SK-N-SH treated with all-trans-retinoic acid at 6 μM for 48 hours (cell line): ENCODE data around the gene VSIR.

Experiments
- BACH2 ChIP-seq: fragments of 250-450 bp; sonication (Bioruptor Pico); IDR thresholded peaks from 2 replicates; pipeline ENCODE4 v1.9.0; 2021; ENCODE audit warnings: mild to moderate bottlenecking, borderline replicate concordance
- ESRRG ChIP-seq: fragments of 250-450 bp; sonication (Bioruptor Pico); IDR thresholded peaks from 2 replicates; pipeline ENCODE4 v1.6.1; 2021; ENCODE audit warnings: mild to moderate bottlenecking
- RARB ChIP-seq: fragments of 250-450 bp; sonication (Bioruptor Pico); IDR thresholded peaks from 2 replicates; pipeline ENCODE4 v1.8.0; 2021; ENCODE audit warnings: mild to moderate bottlenecking, moderate library complexity
- TOX ChIP-seq: fragments of 250-450 bp; sonication (Bioruptor Pico); IDR thresholded peaks from 2 replicates; pipeline ENCODE4 v1.8.0; 2021; ENCODE audit warnings: mild to moderate bottlenecking, moderate library complexity, borderline replicate concordance
- ZC3H10 ChIP-seq: fragments of 250-450 bp; sonication (Bioruptor Pico); IDR thresholded peaks from 2 replicates; pipeline ENCODE4 v1.5.1; 2021; ENCODE audit warnings: mild to moderate bottlenecking, moderate library complexity
- ZFP3 ChIP-seq: fragments of 250-450 bp; sonication (Bioruptor Pico); IDR thresholded peaks from 2 replicates; pipeline ENCODE4 v1.5.0; 2020; ENCODE audit warnings: mild to moderate bottlenecking, moderate library complexity
- ZFP30 ChIP-seq: fragments of 450-650 bp; formaldehyde crosslinking; IDR thresholded peaks from 2 replicates; pipeline ENCODE4 v1.5.0; 2022; ENCODE audit warnings: mild to moderate bottlenecking, moderate library complexity
- ZNF8 ChIP-seq: fragments of 450-650 bp; formaldehyde crosslinking; IDR thresholded peaks from 2 replicates; pipeline ENCODE4 v1.5.0; 2020; ENCODE audit warnings: mild to moderate bottlenecking, moderate library complexity
- TF ChIP-seq, protein P1 (sequence below): fragments of 250-450 bp; sonication (Bioruptor Pico); IDR thresholded peaks from 2 replicates; pipeline ENCODE4 v1.5.0; 2020; ENCODE audit warnings: mild to moderate bottlenecking, moderate library complexity
- TF ChIP-seq, protein P2 (sequence below): fragments of 250-450 bp; sonication (Bioruptor Pico); IDR thresholded peaks from 2 replicates; pipeline ENCODE4 v1.8.0; 2020; ENCODE audit warnings: mild to moderate bottlenecking, moderate library complexity, borderline replicate concordance
- TF ChIP-seq, protein P3 (sequence below): fragments of 250-450 bp; sonication (Bioruptor Pico); IDR thresholded peaks from 2 replicates; pipeline ENCODE4 v1.5.1; 2020; ENCODE audit warnings: low read depth, mild to moderate bottlenecking, moderate library complexity

DNA sequence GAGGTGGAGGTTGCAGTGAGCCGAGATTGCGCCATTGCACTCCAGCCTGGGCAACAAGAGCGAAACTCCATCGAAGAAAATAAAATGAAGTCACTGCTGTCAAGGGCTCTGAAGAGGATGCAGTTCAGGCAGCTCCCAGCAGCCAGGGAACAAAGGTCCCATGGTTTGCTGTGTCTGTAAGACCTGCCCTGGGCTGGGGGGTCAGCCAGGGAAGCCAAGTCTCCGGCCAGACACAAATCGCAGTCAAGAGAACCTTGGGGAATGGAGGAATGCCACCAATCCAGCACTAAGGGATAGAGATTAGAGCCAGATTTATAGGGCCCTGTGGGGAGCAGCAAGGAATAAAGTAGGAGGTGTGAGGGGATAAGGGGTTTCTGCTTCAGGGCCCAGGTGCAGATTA, 28.9 kb upstream of the VSIR start:
- TF ChIP-seq, protein P1, sequence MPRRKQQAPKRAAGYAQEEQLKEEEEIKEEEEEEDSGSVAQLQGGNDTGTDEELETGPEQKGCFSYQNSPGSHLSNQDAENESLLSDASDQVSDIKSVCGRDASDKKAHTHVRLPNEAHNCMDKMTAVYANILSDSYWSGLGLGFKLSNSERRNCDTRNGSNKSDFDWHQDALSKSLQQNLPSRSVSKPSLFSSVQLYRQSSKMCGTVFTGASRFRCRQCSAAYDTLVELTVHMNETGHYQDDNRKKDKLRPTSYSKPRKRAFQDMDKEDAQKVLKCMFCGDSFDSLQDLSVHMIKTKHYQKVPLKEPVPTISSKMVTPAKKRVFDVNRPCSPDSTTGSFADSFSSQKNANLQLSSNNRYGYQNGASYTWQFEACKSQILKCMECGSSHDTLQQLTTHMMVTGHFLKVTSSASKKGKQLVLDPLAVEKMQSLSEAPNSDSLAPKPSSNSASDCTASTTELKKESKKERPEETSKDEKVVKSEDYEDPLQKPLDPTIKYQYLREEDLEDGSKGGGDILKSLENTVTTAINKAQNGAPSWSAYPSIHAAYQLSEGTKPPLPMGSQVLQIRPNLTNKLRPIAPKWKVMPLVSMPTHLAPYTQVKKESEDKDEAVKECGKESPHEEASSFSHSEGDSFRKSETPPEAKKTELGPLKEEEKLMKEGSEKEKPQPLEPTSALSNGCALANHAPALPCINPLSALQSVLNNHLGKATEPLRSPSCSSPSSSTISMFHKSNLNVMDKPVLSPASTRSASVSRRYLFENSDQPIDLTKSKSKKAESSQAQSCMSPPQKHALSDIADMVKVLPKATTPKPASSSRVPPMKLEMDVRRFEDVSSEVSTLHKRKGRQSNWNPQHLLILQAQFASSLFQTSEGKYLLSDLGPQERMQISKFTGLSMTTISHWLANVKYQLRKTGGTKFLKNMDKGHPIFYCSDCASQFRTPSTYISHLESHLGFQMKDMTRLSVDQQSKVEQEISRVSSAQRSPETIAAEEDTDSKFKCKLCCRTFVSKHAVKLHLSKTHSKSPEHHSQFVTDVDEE (CRISPR knock-in tag) = no peak
- TF ChIP-seq ZFP30 (CRISPR knock-in tag) (no peak), RARB (no peak), ESRRG (CRISPR knock-in tag) (no peak), ZFP3 (CRISPR knock-in tag) (no peak), ZNF8 (CRISPR knock-in tag) (no peak), ZC3H10 (CRISPR knock-in tag) (no peak), BACH2 (no peak), TOX (CRISPR knock-in tag) (no peak)
- TF ChIP-seq, protein P2, sequence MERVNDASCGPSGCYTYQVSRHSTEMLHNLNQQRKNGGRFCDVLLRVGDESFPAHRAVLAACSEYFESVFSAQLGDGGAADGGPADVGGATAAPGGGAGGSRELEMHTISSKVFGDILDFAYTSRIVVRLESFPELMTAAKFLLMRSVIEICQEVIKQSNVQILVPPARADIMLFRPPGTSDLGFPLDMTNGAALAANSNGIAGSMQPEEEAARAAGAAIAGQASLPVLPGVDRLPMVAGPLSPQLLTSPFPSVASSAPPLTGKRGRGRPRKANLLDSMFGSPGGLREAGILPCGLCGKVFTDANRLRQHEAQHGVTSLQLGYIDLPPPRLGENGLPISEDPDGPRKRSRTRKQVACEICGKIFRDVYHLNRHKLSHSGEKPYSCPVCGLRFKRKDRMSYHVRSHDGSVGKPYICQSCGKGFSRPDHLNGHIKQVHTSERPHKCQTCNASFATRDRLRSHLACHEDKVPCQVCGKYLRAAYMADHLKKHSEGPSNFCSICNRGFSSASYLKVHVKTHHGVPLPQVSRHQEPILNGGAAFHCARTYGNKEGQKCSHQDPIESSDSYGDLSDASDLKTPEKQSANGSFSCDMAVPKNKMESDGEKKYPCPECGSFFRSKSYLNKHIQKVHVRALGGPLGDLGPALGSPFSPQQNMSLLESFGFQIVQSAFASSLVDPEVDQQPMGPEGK (CRISPR knock-in tag) = no peak
- TF ChIP-seq, protein P3, sequence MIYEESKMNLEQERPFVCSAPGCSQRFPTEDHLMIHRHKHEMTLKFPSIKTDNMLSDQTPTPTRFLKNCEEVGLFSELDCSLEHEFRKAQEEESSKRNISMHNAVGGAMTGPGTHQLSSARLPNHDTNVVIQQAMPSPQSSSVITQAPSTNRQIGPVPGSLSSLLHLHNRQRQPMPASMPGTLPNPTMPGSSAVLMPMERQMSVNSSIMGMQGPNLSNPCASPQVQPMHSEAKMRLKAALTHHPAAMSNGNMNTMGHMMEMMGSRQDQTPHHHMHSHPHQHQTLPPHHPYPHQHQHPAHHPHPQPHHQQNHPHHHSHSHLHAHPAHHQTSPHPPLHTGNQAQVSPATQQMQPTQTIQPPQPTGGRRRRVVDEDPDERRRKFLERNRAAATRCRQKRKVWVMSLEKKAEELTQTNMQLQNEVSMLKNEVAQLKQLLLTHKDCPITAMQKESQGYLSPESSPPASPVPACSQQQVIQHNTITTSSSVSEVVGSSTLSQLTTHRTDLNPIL = no peak
